Stimulated activated CD4-positive, alpha-beta T cell treated with anti-CD3 and anti-CD28 coated beads, Interleukin-15, amount 100 ng/mL, for 24 hours (primary cell): ENCODE data around the gene AGBL1.

Source experiments
- DNase-seq: peaks from one replicate; pipeline ENCODE4 v3.0.0-alpha.2; 2020

Gene AGBL1

DNA sequence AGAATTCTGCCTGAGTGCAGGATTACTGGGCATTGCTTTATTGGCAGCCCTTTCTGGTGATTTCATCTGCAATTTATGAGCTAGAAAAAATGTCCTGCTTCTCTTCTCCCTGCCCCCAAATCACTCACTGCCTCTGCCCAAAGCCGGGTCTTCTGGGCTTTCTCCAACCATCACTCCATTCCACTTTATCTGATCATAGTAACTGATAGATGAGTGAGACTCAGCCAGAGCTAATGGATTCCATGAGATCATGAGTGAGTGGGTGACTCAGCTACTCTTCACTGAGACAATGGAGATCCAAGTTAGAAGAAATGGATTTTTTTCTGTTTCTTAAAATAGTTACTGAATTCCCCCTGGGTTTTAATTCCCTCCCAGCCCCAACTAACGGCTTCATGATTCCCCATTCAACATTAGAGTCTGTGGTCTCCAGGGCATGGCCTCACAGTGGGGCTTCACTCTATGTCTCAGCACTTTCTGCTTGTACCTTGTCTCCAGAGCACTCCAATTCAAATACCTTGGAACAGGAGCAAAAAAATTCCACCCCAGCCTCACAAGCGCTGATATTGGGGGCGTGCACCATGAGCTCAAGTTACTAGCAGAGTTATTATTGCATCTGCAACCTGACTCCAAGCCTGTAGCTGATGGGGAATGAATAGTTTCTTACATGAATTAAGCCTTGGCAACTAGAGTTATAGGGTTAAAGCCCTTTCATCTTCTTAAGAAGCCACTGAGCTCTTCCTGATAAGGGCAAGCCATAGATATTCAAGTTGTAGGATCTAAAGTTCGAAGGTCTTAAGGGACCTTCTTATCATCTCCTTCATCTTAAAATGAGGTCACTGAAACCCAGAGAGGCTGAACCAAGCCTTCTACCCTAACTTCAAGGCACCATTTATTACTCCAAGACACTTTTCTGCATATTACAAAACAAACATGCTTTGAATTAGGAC, 85.9 kb downstream of the AGBL1 start:
- DNase-seq, result no peak

DNA sequence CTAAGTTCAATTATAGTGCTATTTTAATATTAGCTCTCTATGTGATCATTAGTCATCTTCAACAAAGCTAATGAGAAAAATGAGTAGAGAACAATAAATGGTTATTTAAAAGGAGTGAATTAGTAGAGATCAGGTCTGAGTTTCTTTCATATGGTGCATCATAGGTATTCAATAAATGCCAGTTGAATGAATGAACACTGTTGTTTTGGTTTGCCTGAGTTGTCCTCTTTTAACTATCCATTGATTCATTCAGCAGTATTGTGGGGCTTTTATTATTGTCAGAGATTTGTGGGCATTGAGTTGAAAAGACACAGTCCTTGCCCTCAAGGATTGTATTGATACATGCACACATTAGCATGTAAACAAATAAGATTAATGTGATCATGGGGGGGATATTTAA, 88.2 kb downstream of the AGBL1 start:
- DNase-seq, result no peak

DNA sequence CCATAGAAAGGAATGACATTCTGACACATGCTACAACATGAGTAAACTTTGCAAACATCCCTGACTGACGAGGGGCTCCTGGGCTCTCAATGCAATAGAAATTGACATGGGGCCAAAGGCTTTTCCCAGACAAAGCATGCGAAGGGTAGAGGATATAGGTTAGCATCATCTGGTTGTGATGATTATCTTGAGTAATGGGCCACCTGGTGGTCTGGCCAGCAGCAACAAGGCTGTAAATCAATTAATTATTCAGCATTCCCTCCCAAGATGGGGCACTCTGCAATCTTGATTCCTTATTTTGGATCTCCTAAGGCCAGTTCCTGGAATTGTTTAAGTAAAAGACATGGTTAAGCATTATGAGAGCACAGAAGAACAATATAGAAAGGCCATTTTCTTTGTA, 99.2 kb downstream of the AGBL1 start:
- DNase-seq, result no peak

GRCh38 chr15:86183596-86184491, 104.2 kb downstream of the AGBL1 start:
- DNase-seq, result peak; percentile 68

GRCh38 chr15:86193716-86194380, 114.2 kb downstream of the AGBL1 start:
- no peak for DNase-seq

- DNase-seq, result no peak
These were observed 118.1 kb downstream of the AGBL1 start for GRCh38 chr15:86197770-86198169.

DNA sequence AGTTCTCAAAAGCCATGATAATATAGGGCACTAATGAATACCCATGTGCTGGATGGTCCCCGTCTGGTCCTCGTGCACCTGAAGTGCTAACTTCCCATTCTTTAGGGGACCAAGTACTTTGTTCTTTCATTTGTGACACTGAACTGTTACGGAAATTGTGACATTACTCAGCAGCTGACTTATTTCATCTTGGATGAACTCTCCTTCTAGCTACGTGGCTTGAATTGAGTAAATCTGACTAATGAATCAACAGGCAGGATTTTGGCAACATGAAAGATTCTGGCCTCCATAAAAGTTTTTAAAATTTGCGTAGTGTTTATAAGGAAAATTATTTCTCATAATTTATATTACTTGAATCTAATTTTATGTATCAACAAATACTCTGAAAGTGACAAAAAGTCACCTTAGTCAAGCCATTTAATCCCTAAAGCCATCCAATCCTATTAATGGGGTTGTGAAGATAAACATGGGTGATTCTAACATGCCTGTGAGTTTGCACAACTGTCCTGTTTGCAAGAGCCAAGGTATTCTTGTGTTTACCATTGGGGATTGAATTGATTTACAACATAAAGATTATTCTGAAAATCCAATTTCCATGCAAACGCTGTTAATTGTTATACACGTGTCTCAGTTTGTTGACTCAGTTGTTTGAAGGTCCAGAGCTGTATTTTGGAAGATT, 119.9 kb downstream of the AGBL1 start:
- DNase-seq, result no peak

- no peak for DNase-seq
These were observed 121.8 kb downstream of the AGBL1 start for GRCh38 chr15:86201313-86202008.

DNA sequence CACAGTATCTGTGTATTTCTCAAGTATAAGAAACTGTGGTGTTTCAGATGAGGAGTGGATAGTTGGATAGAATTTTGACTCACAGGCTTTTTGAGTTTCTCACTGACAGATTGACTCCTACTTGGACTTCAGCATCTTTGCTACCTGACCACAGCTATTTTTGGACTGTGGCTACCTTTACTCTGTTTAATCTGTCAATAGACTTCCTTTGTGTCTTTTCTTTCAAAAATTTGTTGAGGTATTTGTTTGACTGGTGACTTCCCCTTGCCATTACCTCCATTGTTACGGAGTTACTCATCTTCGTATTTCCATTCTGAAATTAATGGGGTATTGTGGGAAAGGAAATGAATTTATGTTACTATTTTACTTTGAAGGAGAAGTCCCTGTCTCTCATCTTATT, 123.8 kb downstream of the AGBL1 start:
- no peak for DNase-seq

GRCh38 chr15:86205096-86205495, 125.4 kb downstream of the AGBL1 start:
- no peak for DNase-seq

- DNase-seq, result no peak
These were observed 133.7 kb downstream of the AGBL1 start for GRCh38 chr15:86213420-86213819.

DNA sequence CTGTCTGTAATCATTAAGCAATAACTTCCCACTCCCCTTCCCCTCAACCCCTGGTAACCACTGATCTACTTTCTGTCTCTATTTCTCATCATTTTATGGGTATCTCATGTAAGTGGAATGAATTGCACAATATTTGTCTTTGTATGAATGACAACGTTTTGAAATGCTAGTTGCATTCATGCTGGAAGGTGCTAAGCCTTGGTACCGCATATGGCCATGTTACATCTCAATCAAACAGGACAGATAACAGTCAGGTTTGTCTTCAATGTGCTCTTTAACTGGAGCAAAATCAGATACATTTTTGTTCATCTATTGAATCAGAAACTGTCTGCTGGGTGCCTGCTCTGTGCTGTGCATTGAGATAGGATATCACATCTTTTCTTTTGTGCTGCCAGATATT, 134.2 kb downstream of the AGBL1 start:
- DNase-seq, result no peak

DNA sequence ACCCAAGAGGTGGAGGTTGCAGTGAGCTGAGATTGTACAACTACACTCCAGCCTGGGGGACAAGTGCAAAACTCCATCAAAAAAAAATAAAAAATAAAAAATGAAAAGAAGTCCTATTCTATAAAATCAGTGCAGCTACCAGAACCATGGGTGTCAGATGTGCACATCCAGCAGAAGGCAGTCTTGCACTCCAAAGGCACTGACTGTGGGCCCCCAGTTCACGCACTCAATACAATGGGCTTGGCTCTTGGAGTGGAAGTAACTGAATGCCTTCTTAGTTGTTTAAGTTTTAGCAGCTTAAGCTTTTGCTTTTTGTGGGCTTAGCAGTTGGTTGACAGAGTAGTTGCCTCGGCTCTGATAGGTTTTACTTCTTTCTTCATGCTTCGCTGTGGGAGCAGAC, 141.4 kb downstream of the AGBL1 start:
- DNase-seq, result no peak

- no peak for DNase-seq
These were observed 149.6 kb downstream of the AGBL1 start for GRCh38 chr15:86229306-86229705.

DNA sequence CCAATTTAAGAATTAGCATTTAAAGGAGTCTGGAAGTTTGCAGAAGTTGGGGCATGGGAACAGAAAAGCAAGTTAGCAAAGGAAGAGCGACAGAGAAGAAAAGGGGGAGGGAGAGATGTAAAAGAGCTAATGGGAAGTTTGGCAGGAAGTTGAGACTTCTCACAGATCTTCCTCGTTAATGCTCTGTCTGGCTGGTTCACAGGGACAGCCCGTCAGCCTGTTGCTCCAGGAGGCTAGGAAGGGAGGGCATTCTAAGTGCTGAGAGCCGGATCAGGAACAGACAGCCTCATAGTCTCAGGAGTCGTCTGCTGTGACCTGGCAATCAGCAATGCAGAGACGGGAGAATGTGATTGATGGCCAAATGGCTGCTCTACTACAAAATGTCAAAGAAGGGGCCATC, 150.3 kb downstream of the AGBL1 start:
- no peak for DNase-seq

DNA sequence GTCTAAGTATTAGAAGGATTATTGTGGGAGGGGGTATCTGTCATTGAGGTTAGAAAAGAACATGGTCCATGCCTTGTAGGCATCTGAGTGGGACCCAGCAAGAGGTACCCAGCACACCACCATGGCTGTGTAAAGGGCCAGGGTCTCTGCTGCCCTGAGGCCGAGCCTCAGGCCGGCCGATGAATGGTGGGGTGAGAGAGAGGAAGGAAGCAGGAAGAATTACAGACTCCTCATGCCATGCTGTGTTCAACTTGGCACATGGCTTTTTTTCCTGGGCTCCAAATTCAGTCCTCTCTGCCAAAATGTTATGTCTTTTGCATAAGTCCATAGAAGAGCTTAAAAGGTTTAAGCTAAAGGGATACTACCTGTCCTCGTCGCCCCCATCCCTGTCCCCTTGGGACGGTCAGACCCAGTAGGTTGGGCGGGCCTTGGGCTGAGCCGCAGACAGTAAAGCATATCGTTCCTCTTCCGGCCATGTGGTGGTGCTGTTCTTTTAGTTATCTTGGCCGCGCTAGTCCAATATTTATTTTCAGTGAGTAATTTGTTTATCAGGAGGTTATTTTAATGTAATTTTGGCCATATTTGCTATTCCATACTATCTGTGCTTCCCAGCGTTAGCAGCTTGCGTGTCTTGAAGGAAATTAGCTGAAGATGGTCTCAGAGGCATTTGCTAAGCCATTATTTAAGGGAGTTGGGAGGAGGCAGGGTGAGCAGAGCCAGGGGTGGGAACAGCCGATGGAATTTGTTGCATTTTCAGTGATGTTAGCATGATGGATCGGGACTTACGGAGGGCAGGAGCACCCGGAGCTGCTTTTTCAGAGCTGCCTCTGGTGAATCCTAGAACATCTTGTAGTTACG, 152.4 kb downstream of the AGBL1 start:
- DNase-seq, result peak; percentile 48

DNA sequence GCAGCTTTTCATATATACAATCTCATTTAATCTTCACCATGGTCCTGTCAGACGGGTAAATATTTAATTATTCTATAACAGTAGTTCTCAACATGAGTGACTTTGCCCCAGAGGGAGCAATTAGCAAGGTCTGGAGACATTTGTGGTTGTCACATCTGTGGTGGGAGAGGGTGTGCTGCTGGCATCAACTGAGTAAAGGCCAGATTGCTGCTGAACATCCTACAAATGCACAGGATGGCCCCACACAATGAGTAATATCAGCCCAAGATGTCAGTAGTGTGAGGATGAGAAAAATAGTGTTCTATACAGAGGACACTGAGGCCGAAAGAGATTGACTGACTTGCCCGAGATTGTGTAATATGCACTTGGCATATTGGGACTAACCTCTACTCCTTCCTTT, 156.0 kb downstream of the AGBL1 start:
- no peak for DNase-seq

- DNase-seq, result no peak
These were observed 156.9 kb downstream of the AGBL1 start for GRCh38 chr15:86236356-86237110.

DNA sequence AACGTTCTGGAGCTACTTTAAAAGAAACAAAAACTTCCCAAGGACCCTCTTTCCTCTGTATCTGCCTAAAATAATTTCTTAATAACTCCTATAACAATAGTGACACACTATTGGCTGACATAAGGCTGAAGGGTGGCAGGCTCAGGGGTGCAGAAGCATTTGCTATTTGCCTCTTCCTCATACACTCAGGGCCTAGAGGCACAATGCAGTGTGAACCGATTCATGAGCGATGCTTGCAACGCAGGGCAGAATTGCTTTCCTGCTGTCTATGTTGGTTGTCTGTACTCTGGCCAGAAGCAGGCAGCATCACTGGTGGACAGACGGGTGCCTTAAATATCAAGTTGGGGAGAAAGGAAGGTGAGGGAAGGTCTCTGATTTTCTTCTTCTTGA, 157.4 kb downstream of the AGBL1 start:
- no peak for DNase-seq

- no peak for DNase-seq
These were observed 167.7 kb downstream of the AGBL1 start for GRCh38 chr15:86247249-86247955.
